Neural cell (in vitro differentiated cells): ENCODE results near the gene KRTAP10-11. TPM values are rescaled to one million over a fixed set of nuclear protein-coding genes. Genes with fewer than 3 reads are reported as not detected.

ENCODE experiments used
- H2AFZ ChIP-seq: fragments of 200-600, 300-800 bp; sonication (generic), shearing (Covaris generic); 2 replicates; pipeline ENCODE4 v1.6.0; 2014; ENCODE audit warnings: low read depth, mild to moderate bottlenecking, antibody characterized with exemption, low read length, moderate library complexity
- H3F3A ChIP-seq: fragments of 200-600 bp; shearing (Covaris generic); 2 replicates; pipeline ENCODE4 v1.6.1; 2016; ENCODE audit warnings: mild to moderate bottlenecking, moderate library complexity, mixed read lengths, antibody characterized with exemption, low read length; ENCODE audit not compliant: insufficient read depth, poor library complexity, severe bottlenecking
- H3K27ac ChIP-seq: fragments of 200-600, 300-800 bp; sonication (generic), shearing (Covaris generic); 2 replicates; pipeline ENCODE4 v1.5.1; 2014; ENCODE audit warnings: mild to moderate bottlenecking, low read length, moderate library complexity
- H3K27me3 ChIP-seq: fragments of 300-800, 200-600 bp; sonication (generic), shearing (Covaris generic); 2 replicates; pipeline ENCODE4 v1.6.0; 2014; ENCODE audit warnings: mild to moderate bottlenecking, low read depth, low read length, moderate library complexity; ENCODE audit not compliant: insufficient read depth
- H3K36me3 ChIP-seq: fragments of 300-800, 200-600 bp; sonication (generic), shearing (Covaris generic); 2 replicates; pipeline ENCODE4 v1.5.1; 2014; ENCODE audit warnings: mild to moderate bottlenecking, antibody characterized with exemption, low read length, moderate library complexity; ENCODE audit not compliant: insufficient read depth
- H3K4me2 ChIP-seq: fragments of 300-800, 200-600 bp; sonication (generic), shearing (Covaris generic); 2 replicates; pipeline ENCODE4 v1.6.0; 2014; ENCODE audit warnings: mild to moderate bottlenecking, low read length
- H3K4me3 ChIP-seq: fragments of 300-800, 200-600 bp; sonication (generic), shearing (Covaris generic); 2 replicates; pipeline ENCODE4 v1.5.1; 2014; ENCODE audit warnings: mild to moderate bottlenecking, low read length, moderate library complexity
- H3K79me2 ChIP-seq: fragments of 200-600 bp; shearing (Covaris generic); replicated peaks from 2 replicates; pipeline ENCODE4 v1.6.0; 2014; ENCODE audit warnings: mild to moderate bottlenecking, low read length, moderate library complexity; ENCODE audit not compliant: insufficient read depth
- H3K9ac ChIP-seq: fragments of 300-800, 200-600 bp; sonication (generic), shearing (Covaris generic); 2 replicates; pipeline ENCODE4 v1.6.1; 2016; ENCODE audit warnings: mild to moderate bottlenecking, low read length, mixed read lengths
- H3K9me2 ChIP-seq: fragments of 200-600 bp; shearing (Covaris generic); 2 replicates; pipeline ENCODE4 v1.6.1; 2016; ENCODE audit warnings: mild to moderate bottlenecking, low read length, mixed read lengths; ENCODE audit not compliant: insufficient read depth
- H3K9me3 ChIP-seq: fragments of 200-600, 300-800 bp; sonication (generic), shearing (Covaris generic); 2 replicates; pipeline ENCODE4 v1.6.1; 2016; ENCODE audit warnings: mild to moderate bottlenecking, mixed run types, low read length, moderate library complexity, mixed read lengths
- H4K20me1 ChIP-seq: fragments of 200-600 bp; shearing (Covaris generic); 2 replicates; pipeline ENCODE4 v1.6.1; 2016; ENCODE audit warnings: mild to moderate bottlenecking, mixed run types; ENCODE audit not compliant: insufficient read depth
- CTCF ChIP-seq: fragments of 450-650 bp; IDR thresholded peaks from 2 replicates; pipeline ENCODE4 v1.5.1; 2014; ENCODE audit warnings: antibody characterized with exemption, mild to moderate bottlenecking, moderate library complexity; ENCODE audit not compliant: poor library complexity, severe bottlenecking
- EP300 ChIP-seq: fragments of 450-650 bp; conservative IDR thresholded peaks from 2 replicates; pipeline ENCODE4 v1.6.1; 2014; ENCODE audit warnings: antibody characterized with exemption, mild to moderate bottlenecking, moderate library complexity; ENCODE audit not compliant: poor library complexity, severe bottlenecking
- EZH2 ChIP-seq: fragments of 200-600, 300-800 bp; shearing (Covaris generic), sonication (generic); IDR thresholded peaks from 2 replicates; pipeline ENCODE4 v1.6.1; 2014; ENCODE audit warnings: antibody characterized with exemption, low read length, borderline replicate concordance, mild to moderate bottlenecking; ENCODE audit not compliant: insufficient read depth, poor library complexity, severe bottlenecking
- MXI1 ChIP-seq: fragments of 450-650 bp; conservative IDR thresholded peaks from 2 replicates; pipeline ENCODE4 v1.6.1; 2014; ENCODE audit warnings: antibody characterized with exemption, mild to moderate bottlenecking; ENCODE audit not compliant: poor library complexity, severe bottlenecking
- POLR2AphosphoS5 ChIP-seq: IDR thresholded peaks from 2 replicates; pipeline ENCODE4 v1.6.1; 2012
- RAD21 ChIP-seq: fragments of 450-650 bp; conservative IDR thresholded peaks from 2 replicates; pipeline ENCODE4 v1.6.1; 2014; ENCODE audit warnings: antibody characterized with exemption, mild to moderate bottlenecking, moderate library complexity
- REST ChIP-seq: IDR thresholded peaks from 2 replicates; pipeline ENCODE4 v1.6.1; 2012; ENCODE audit warnings: borderline replicate concordance
- SMC3 ChIP-seq: fragments of 450-650 bp; conservative IDR thresholded peaks from 2 replicates; pipeline ENCODE4 v1.6.1; 2014; ENCODE audit warnings: antibody characterized with exemption, mild to moderate bottlenecking, moderate library complexity; ENCODE audit not compliant: poor library complexity
- TAF1 ChIP-seq: IDR thresholded peaks from 2 replicates; pipeline ENCODE4 v1.6.1; 2012; ENCODE audit warnings: low read depth
- polyA plus RNA-seq: library from polyadenylated mRNA; depleted of rRNA; stranded (reverse); fragments of >200 nt; gene quantifications from 2 replicates; pipeline ENCODE4 v1.2.3, GENCODE V29; 2014

KRTAP10-11 gene
- polyA plus RNA-seq, 1 donor from 2014 or later: not detected

- Histone ChIP-seq H3K4me2 (no peak overlapping the region), H3K4me3 (no peak overlapping the region), H3K9ac (no peak overlapping the region), H2AFZ (no peak overlapping the region), H3K79me2 (no peaks in the 10 kb centered on the region), H3K36me3 (no peaks in the 10 kb centered on the region), H3K27me3 (no peaks in the 10 kb centered on the region), H3K9me3 (no peaks in the 10 kb centered on the region), H3K9me2 (no peaks in the 10 kb centered on the region), H4K20me1 (no peaks in the 10 kb centered on the region), H3F3A (no peaks in the 10 kb centered on the region), H3K27ac (no peak overlapping the region)
- TF ChIP-seq TAF1: no peak
- no peak for TF ChIP-seq EP300
- TF ChIP-seq CTCF: no peak
- no peak for TF ChIP-seq MXI1
- no peak for TF ChIP-seq REST
- no peak for TF ChIP-seq EZH2
- TF ChIP-seq POLR2AphosphoS5: no peak
Observed at GRCh38 chr21:44615911-44616590, 30.2 kb upstream of the KRTAP10-11 start.

- no peak overlapping the region for H2AFZ ChIP-seq
- H3K9me2 ChIP-seq: no peaks in the 10 kb centered on the region
- no peak overlapping the region for H3K4me3 ChIP-seq
- no peaks in the 10 kb centered on the region for H3K36me3 ChIP-seq
- no peaks in the 10 kb centered on the region for H3F3A ChIP-seq
- H3K79me2 ChIP-seq: no peaks in the 10 kb centered on the region
- H4K20me1 ChIP-seq: no peaks in the 10 kb centered on the region
- no peaks in the 10 kb centered on the region for H3K9me3 ChIP-seq
- no peak overlapping the region for H3K9ac ChIP-seq
- no peak overlapping the region for H3K27ac ChIP-seq
- no peak for TF ChIP-seq TAF1
- TF ChIP-seq MXI1: no peak
- no peak for TF ChIP-seq POLR2AphosphoS5
- no peak for TF ChIP-seq CTCF
- no peak for TF ChIP-seq REST
- no peak for TF ChIP-seq EP300
- no peak for TF ChIP-seq EZH2
- no peak for TF ChIP-seq SMC3
- no peak for TF ChIP-seq RAD21
- no peak overlapping the region for H3K4me2 ChIP-seq
- H3K27me3 ChIP-seq: no peaks in the 10 kb centered on the region
Observed at GRCh38 chr21:44616591-44616926, 29.7 kb upstream of the KRTAP10-11 start.
